Uterus (tissue), 4 donors: ENCODE measurements around the gene DRD2. TPM values are rescaled to one million over a fixed set of nuclear protein-coding genes. Genes with fewer than 3 reads are reported as not detected.

Experiments
- DNase-seq, 2 donors: peaks; one replicate each; pipeline ENCODE4 v3.0.0-alpha.2; 2019 to 2020
- H3K27ac ChIP-seq, 2 donors: fragments of 200-600 bp; sonication (generic); 1 replicate in 1 of 2; 2 replicates in 1 of 2; pipeline ENCODE4 v1.5.1; 2016 to 2018
- H3K27me3 ChIP-seq, 2 donors: fragments of 200-600 bp; sonication (generic); one replicate each; pipeline ENCODE4 v1.5.1; 2018 to 2019; ENCODE audit warnings: control low read depth in 1 of 2
- H3K36me3 ChIP-seq, 2 donors: fragments of 200-600 bp; sonication (generic); one replicate each; pipeline ENCODE4 v1.5.1; 2019; ENCODE audit warnings: control low read depth in 1 of 2
- H3K4me1 ChIP-seq, 2 donors: fragments of 200-600 bp; sonication (generic); one replicate each; pipeline ENCODE4 v1.5.1; 2018 to 2019; ENCODE audit warnings: control low read depth in 1 of 2
- H3K4me3 ChIP-seq, 2 donors: fragments of 200-600 bp; sonication (generic); 1 replicate in 1 of 2; 2 replicates in 1 of 2; pipeline ENCODE4 v1.5.1; 2018 to 2019; ENCODE audit warnings: mild to moderate bottlenecking in 1 of 2
- H3K9me3 ChIP-seq, 2 donors: fragments of 200-600 bp; sonication (generic); one replicate each; pipeline ENCODE4 v1.5.1; 2019; ENCODE audit warnings: control low read depth in 1 of 2
- POLR2A ChIP-seq, 2 donors: fragments of 450-650 bp; IDR thresholded peaks; one replicate each; pipeline ENCODE4 v1.6.1; 2016; ENCODE audit warnings: antibody characterized with exemption in 2 of 2, mild to moderate bottlenecking in 1 of 2, moderate library complexity in 1 of 2
- intact Hi-C: fragments of 100-400 bp; cut with DNase I; formaldehyde crosslinking; loops from one replicate; pipeline ENCODE4 v1.15.1; 2023; ENCODE audit warnings: low total_unique reads
- total RNA-seq, 4 donors: library from RNA; depleted of rRNA in 3 of 4; stranded (reverse); fragments of >200 nt in 3 of 4; gene quantifications; one replicate each; pipeline versions ENCODE4 v1.1.0 to v1.2.4, GENCODE V29; 2014 to 2023
- TF ChIP-seq, protein P1 (sequence below), 4 experiments: fragments of 200-600 bp in 2 of 4; fragments of 450-650 bp in 2 of 4; sonication (generic) in 2 of 4; IDR thresholded peaks; one replicate each; pipeline ENCODE4 v1.5.1; 2016 to 2019; ENCODE audit warnings: antibody characterized with exemption in 4 of 4, mild to moderate bottlenecking in 2 of 4, moderate library complexity in 1 of 4
- donor health status: DM: yes; HTN: yes; CAD: no.

Gene DRD2
- total RNA-seq, 4 donors from 2014 or later: not detected

DNA sequence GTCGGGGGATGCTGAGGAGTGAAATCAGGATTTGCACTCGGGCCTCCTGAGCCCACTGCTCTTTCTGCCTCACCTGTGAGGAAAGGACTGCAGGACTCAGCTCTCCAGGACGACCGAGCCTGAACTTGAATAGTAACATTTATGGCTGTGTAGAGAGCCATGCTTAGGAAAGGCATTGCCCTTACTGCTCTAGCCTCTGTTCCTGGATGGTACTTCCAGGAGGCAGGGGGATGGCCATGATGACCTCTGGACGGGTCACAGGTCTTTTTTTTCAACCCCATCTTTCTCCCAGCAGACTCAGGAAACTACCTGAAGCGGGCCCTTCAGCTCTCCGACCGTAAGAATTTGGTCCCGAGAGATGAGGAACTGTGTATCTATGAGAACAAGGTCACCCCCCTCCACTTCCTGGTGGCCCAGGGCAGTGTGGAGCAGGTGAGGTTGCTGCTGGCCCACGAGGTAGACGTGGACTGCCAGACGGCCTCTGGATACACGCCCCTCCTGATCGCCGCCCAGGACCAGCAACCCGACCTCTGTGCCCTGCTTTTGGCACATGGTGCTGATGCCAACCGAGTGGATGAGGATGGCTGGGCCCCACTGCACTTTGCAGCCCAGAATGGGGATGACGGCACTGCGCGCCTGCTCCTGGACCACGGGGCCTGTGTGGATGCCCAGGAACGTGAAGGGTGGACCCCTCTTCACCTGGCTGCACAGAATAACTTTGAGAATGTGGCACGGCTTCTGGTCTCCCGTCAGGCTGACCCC lies 76.3 kb downstream of the DRD2 start:
- Histone ChIP-seq H3K36me3 (no peaks in the 10 kb centered on the region), H3K27me3 (no peaks in the 10 kb centered on the region), H3K27ac (no peak overlapping the region), H3K4me1 (no peaks in the 10 kb centered on the region), H3K4me3 (no peak overlapping the region), H3K9me3 (no peaks in the 10 kb centered on the region)
- DNase-seq: no peak
- no peak for TF ChIP-seq POLR2A (IDR thresholded peaks at IDR 0.05)
- TF ChIP-seq, protein P1, sequence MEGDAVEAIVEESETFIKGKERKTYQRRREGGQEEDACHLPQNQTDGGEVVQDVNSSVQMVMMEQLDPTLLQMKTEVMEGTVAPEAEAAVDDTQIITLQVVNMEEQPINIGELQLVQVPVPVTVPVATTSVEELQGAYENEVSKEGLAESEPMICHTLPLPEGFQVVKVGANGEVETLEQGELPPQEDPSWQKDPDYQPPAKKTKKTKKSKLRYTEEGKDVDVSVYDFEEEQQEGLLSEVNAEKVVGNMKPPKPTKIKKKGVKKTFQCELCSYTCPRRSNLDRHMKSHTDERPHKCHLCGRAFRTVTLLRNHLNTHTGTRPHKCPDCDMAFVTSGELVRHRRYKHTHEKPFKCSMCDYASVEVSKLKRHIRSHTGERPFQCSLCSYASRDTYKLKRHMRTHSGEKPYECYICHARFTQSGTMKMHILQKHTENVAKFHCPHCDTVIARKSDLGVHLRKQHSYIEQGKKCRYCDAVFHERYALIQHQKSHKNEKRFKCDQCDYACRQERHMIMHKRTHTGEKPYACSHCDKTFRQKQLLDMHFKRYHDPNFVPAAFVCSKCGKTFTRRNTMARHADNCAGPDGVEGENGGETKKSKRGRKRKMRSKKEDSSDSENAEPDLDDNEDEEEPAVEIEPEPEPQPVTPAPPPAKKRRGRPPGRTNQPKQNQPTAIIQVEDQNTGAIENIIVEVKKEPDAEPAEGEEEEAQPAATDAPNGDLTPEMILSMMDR (IDR thresholded peaks at IDR 0.05): no peak
- intact Hi-C loops: no loop called here

GRCh38 chr11:113397821-113398220 lies 77.4 kb downstream of the DRD2 start:
- DNase-seq: no peak
- H3K4me1 ChIP-seq: no peaks in the 10 kb centered on the region
- TF ChIP-seq, protein P1 (IDR thresholded peaks at IDR 0.05): no peak
- no peak for TF ChIP-seq POLR2A (IDR thresholded peaks at IDR 0.05)
- H3K36me3 ChIP-seq: no peaks in the 10 kb centered on the region
- H3K4me3 ChIP-seq: no peak overlapping the region
- H3K27ac ChIP-seq: no peak overlapping the region
- intact Hi-C loops: no loop called here
- no peaks in the 10 kb centered on the region for H3K9me3 ChIP-seq
- H3K27me3 ChIP-seq: no peaks in the 10 kb centered on the region

DNA sequence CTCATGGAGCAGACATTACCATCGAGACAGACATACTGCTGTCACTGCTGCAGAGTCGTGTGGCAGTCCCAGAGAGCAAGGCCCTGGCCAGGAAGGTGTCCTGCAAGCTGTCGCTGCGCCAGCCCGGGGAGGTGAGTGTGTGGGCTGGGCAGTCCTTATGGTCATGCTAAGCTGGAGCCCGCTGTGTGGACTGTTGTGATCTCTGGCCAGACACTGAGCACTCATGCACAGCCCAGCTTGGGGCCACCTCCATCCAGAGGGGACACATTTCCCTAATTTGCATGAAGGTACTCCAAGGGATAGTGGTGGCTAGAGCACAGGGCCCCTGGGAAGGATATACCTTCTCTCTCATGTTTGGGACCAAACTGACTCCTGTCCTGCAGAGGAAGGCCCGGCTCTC lies 78.0 kb downstream of the DRD2 start:
- Histone ChIP-seq H3K4me1 (no peaks in the 10 kb centered on the region), H3K9me3 (no peaks in the 10 kb centered on the region), H3K27me3 (no peaks in the 10 kb centered on the region), H3K27ac (no peak overlapping the region), H3K36me3 (no peaks in the 10 kb centered on the region), H3K4me3 (no peak overlapping the region)
- no peak for DNase-seq
- intact Hi-C loops: no loop called here
- TF ChIP-seq, protein P1 (IDR thresholded peaks at IDR 0.05): no peak
- no peak for TF ChIP-seq POLR2A (IDR thresholded peaks at IDR 0.05)

DNA sequence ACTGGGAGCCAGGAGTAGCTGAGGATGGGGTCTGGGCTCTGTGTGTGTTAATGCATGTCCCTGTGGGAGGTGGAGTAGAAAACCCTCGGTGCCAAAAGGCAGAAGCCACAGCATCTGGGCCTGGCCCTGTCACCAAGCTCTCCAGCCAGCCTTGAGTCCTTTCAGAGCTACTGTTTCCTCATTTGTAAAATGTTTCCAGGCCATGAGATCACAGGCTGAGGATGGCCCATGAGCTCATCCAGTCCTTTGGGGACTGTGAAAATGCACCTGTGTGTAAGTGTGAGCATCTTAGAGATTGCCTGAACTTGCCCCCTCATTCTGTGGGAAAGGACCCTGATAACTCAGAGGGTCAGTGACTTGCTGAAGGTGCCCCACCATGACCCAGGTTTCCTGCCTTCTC lies 78.5 kb downstream of the DRD2 start:
- intact Hi-C loops: no loop called here
- TF ChIP-seq, protein P1 (IDR thresholded peaks at IDR 0.05): no peak
- no peak for TF ChIP-seq POLR2A (IDR thresholded peaks at IDR 0.05)
- Histone ChIP-seq H3K27ac (no peak overlapping the region), H3K4me1 (no peaks in the 10 kb centered on the region), H3K36me3 (no peaks in the 10 kb centered on the region), H3K9me3 (no peaks in the 10 kb centered on the region), H3K27me3 (no peaks in the 10 kb centered on the region), H3K4me3 (no peak overlapping the region)
- no peak for DNase-seq

DNA sequence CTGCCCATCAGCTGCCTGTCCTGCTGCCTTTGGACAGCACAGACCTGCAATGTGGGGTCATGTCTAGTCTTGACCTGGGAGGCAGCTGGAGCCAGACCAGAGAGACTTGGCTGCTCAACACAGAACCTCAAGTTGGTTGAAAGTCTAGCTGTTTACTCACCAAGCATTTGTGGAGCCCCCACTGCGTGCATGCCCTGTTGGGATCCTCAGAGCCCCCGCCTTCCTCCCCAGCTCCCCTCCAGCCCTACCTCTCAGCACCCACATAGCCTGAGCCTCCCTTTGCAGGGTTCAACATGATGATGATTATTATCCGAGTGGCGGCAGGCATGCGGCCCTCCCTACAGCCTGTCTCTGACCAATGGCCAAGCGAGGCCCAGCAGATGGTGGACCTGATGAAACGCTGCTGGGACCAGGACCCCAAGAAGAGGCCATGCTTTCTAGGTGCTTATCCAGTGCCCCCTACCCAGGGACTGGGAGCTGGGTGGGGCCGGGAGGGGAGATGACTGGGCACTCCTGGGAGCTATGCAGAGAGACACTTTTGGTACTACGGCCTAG lies 79.3 kb downstream of the DRD2 start:
- no peak for DNase-seq
- intact Hi-C loops: no loop called here

More for the DNA sequence above, 79.3 kb downstream of the DRD2 start:
- Histone ChIP-seq H3K36me3 (no peaks in the 10 kb centered on the region), H3K27ac (no peak overlapping the region), H3K4me3 (no peak overlapping the region), H3K4me1 (no peaks in the 10 kb centered on the region), H3K27me3 (no peaks in the 10 kb centered on the region), H3K9me3 (no peaks in the 10 kb centered on the region)
- TF ChIP-seq, protein P1 (IDR thresholded peaks at IDR 0.05): no peak
- no peak for TF ChIP-seq POLR2A (IDR thresholded peaks at IDR 0.05)
